GM12878 (cell line): ENCODE results near the gene FBLN5. TPM values are rescaled to one million over a fixed set of nuclear protein-coding genes. Genes with fewer than 3 reads are reported as not detected.

Experiments used
- ATAC-seq: fragments of 200-7000 bp; cut with Tn5 transposase; 3 replicates; pipeline ENCODE4 v1.9.1; 2020; ENCODE audit warnings: mild to moderate bottlenecking, moderate library complexity
- BruUV-seq: library from RNA; stranded (reverse); fragments of 400-500 nt; replicated peaks from 2 replicates; lab custom pipeline; 2021; lab: Mats Ljungman, UMichigan
- CTCF ChIA-PET: fragments of 300-600 bp; sonication (Branson Sonifier 250); formaldehyde crosslinking; extraction: SDS; loops from one replicate; lab custom pipeline; 2021; ENCODE audit warnings: inconsistent platforms; lab: Yijun Ruan, JAX
- POLR2A ChIA-PET: fragments of 350-600 bp; formaldehyde crosslinking; extraction: SDS; loops from one replicate; lab custom pipeline; 2021; ENCODE audit warnings: inconsistent platforms; lab: Charles Lee
- RAD21 ChIA-PET: fragments of 300-600 bp; sonication (Branson Sonifier 250); formaldehyde crosslinking; loops from one replicate; lab custom pipeline; 2023; ENCODE audit warnings: antibody characterized with exemption; ENCODE audit not compliant: unreplicated experiment; lab: Charles Lee
- SMC1A ChIA-PET: fragments of 300-600 bp; sonication (Branson Sonifier 250); formaldehyde crosslinking; loops from one replicate; lab custom pipeline; 2023; ENCODE audit not compliant: unreplicated experiment, uncharacterized antibody; lab: Charles Lee
- DNase-seq: peaks from one replicate; pipeline ENCODE4 v3.0.0-alpha.2; 2011; ENCODE audit warnings: low read depth, low spot score
- FAIRE-seq: peaks from 3 replicates; lab custom pipeline; 2011; peaks lifted over from hg19 to GRCh38; lab: Jason Lieb, UNC
- H2AFZ ChIP-seq: 2 replicates; pipeline ENCODE4 v1.6.0; 2011; ENCODE audit warnings: low read depth, low read length, control low read depth; ENCODE audit not compliant: control insufficient read depth
- H3K27ac ChIP-seq: 2 replicates; pipeline ENCODE4 v1.5.1; 2011; ENCODE audit warnings: control low read depth; ENCODE audit not compliant: control insufficient read depth, insufficient read depth
- H3K27me3 ChIP-seq, 2 experiments: replicated peaks in 1 of 2; 2 replicates each; pipeline versions ENCODE4 v1.6.0 to v1.6.1; 2011; ENCODE audit warnings: low read length in 1 of 2; ENCODE audit not compliant: control insufficient read depth in 2 of 2, insufficient read depth in 2 of 2
- H3K36me3 ChIP-seq, 2 experiments: 2 replicates each; pipeline ENCODE4 v1.5.1; 2011; ENCODE audit warnings: low read length in 1 of 2; ENCODE audit not compliant: control insufficient read depth in 2 of 2, insufficient read depth in 2 of 2
- H3K4me1 ChIP-seq: 2 replicates; pipeline ENCODE4 v1.6.1; 2011; ENCODE audit warnings: mild to moderate bottlenecking, low read length, moderate library complexity, mixed read lengths; ENCODE audit not compliant: control insufficient read depth, insufficient read depth
- H3K4me2 ChIP-seq: 2 replicates; pipeline ENCODE4 v1.6.0; 2011; ENCODE audit warnings: control low read depth; ENCODE audit not compliant: control insufficient read depth, insufficient read depth
- H3K4me3 ChIP-seq: fragments of 200-600 bp; sonication (generic); 2 replicates; pipeline ENCODE4 v1.5.1; 2016
- H3K79me2 ChIP-seq: 2 replicates; pipeline ENCODE4 v1.6.0; 2011; ENCODE audit warnings: low read length; ENCODE audit not compliant: control insufficient read depth, insufficient read depth
- H3K9ac ChIP-seq: 2 replicates; pipeline ENCODE4 v1.8.0; 2011; ENCODE audit warnings: low read length, control low read depth, mixed read lengths; ENCODE audit not compliant: control insufficient read depth, insufficient read depth
- H3K9me3 ChIP-seq: replicated peaks from 3 replicates; pipeline ENCODE4 v1.5.1; 2011; ENCODE audit warnings: mild to moderate bottlenecking, low read length; ENCODE audit not compliant: control insufficient read depth, insufficient read depth
- H4K20me1 ChIP-seq: 2 replicates; pipeline ENCODE4 v1.6.0; 2011; ENCODE audit not compliant: control insufficient read depth, insufficient read depth
- ATF3 ChIP-seq: IDR thresholded peaks from 2 replicates; pipeline ENCODE4 v1.6.1; 2011; ENCODE audit warnings: low read depth, mild to moderate bottlenecking, low read length, moderate library complexity, borderline replicate concordance; ENCODE audit errors: extremely low read depth
- IKZF2 ChIP-seq, 2 experiments: fragments of 450-650 bp; IDR thresholded peaks; 2 replicates each; pipeline ENCODE4 v1.6.1; 2017; ENCODE audit warnings: mild to moderate bottlenecking in 2 of 2, moderate library complexity in 2 of 2
- KAT2A ChIP-seq: conservative IDR thresholded peaks from 2 replicates; pipeline ENCODE4 v1.6.1; 2011; ENCODE audit warnings: low read depth, low read length; ENCODE audit not compliant: control insufficient read depth
- KDM1A ChIP-seq: fragments of 200-600 bp; sonication (generic); IDR thresholded peaks from 2 replicates; pipeline ENCODE4 v1.6.1; 2016; ENCODE audit warnings: borderline replicate concordance
- MEF2B ChIP-seq: fragments of 450-650 bp; IDR thresholded peaks from 2 replicates; pipeline ENCODE4 v1.6.1; 2018; ENCODE audit warnings: mild to moderate bottlenecking, moderate library complexity; ENCODE audit not compliant: partially characterized antibody, poor library complexity, severe bottlenecking
- MTA2 ChIP-seq: fragments of 450-650 bp; IDR thresholded peaks from 2 replicates; pipeline ENCODE4 v1.6.1; 2016; ENCODE audit warnings: low read depth, mild to moderate bottlenecking, moderate library complexity
- NFIC ChIP-seq: IDR thresholded peaks from 2 replicates; pipeline ENCODE4 v1.6.1; 2012; ENCODE audit warnings: low read depth, mild to moderate bottlenecking, inconsistent platforms, low read length, moderate library complexity
- NFXL1 ChIP-seq: fragments of 450-650 bp; IDR thresholded peaks from 2 replicates; pipeline ENCODE4 v1.6.1; 2017; ENCODE audit warnings: antibody characterized with exemption, mild to moderate bottlenecking, borderline replicate concordance
- PAX5 ChIP-seq: IDR thresholded peaks from 2 replicates; pipeline ENCODE4 v1.6.1; 2011; ENCODE audit warnings: low read depth, low read length, borderline replicate concordance
- PRDM15 ChIP-seq: fragments of 450-650 bp; formaldehyde crosslinking; IDR thresholded peaks from 2 replicates; pipeline ENCODE4 v1.4.0; 2020; ENCODE audit warnings: mild to moderate bottlenecking, moderate library complexity
- RUNX3 ChIP-seq: IDR thresholded peaks from 2 replicates; pipeline ENCODE4 v1.6.1; 2012; ENCODE audit warnings: low read length, inconsistent platforms
- SIN3A ChIP-seq: IDR thresholded peaks from 2 replicates; pipeline ENCODE4 v1.6.1; 2012; ENCODE audit warnings: low read depth, low read length, improper control_type of control experiment
- SPI1 ChIP-seq: IDR thresholded peaks from 2 replicates; pipeline ENCODE4 v1.6.1; 2011; ENCODE audit warnings: low read depth, mild to moderate bottlenecking, low read length, moderate library complexity, borderline replicate concordance; ENCODE audit not compliant: insufficient read depth
- SREBF1 ChIP-seq: IDR thresholded peaks from 2 replicates; pipeline ENCODE4 v1.6.1; 2012; ENCODE audit warnings: mild to moderate bottlenecking, low read length
- TCF3 ChIP-seq: IDR thresholded peaks from 2 replicates; pipeline ENCODE4 v1.6.1; 2012; ENCODE audit warnings: low read depth, mild to moderate bottlenecking, low read length, borderline replicate concordance; ENCODE audit not compliant: insufficient read depth
- WGBS: methylation state at CpG from one replicate; pipeline ENCODE4 v1.1.6; 2016; ENCODE audit warnings: low lambda C conversion rate; ENCODE audit not compliant: insufficient replicate concordance, insufficient coverage; ENCODE audit errors: missing lambda C conversion rate; 5-methylcytosine and 5-hydroxymethylcytosine counted together
- in situ Hi-C: fragments of 300-500 bp; cut with MboI; formaldehyde crosslinking; loops from 9 replicates; pipeline ENCODE4 v1.14.3; 2018; ENCODE audit warnings: mixed read lengths
- intact Hi-C: fragments of 100-400 bp; cut with micrococcal nuclease; formaldehyde crosslinking; loops from one replicate; pipeline ENCODE4 v1.14.2; 2022; ENCODE audit not compliant: unreplicated experiment
- polyA plus RNA-seq, 11 experiments: library from polyadenylated mRNA; depleted of rRNA in 4 of 11; unstranded in 6 of 11; stranded (reverse) in 5 of 11; fragments of >200 nt; fragmentation: Nextera tagmentation in 4 of 11; fragmentation: Illumina TruSeq in 1 of 11; extraction: Ambion mirVana in 4 of 11; extraction: Trizol in 1 of 11; gene quantifications; 1 replicate in 1 of 11; 2 replicates in 10 of 11; pipeline versions ENCODE4 v1.2.1 to v1.2.3, GENCODE V29; 2011 to 2016; ENCODE audit warnings: inconsistent platforms in 2 of 11, missing spikeins in 2 of 11, low read depth in 1 of 11
- total RNA-seq, 4 experiments: library from RNA; depleted of rRNA in 3 of 4; stranded (reverse); fragments of >200 nt in 3 of 4; fragmentation: Illumina TruSeq in 1 of 4; extraction: Trizol in 1 of 4; gene quantifications; 2 replicates each; pipeline versions ENCODE4 v1.2.1 to v1.2.3, GENCODE V29; 2013 to 2021
- TF ChIP-seq, protein P1 (sequence below): fragments of 450-650 bp; IDR thresholded peaks from 2 replicates; pipeline ENCODE4 v1.6.1; 2017; ENCODE audit warnings: low read depth, mild to moderate bottlenecking, moderate library complexity
- TF ChIP-seq, protein P2 (sequence below): fragments of 450-650 bp; IDR thresholded peaks from 2 replicates; pipeline ENCODE4 v1.6.1; 2016; ENCODE audit warnings: mild to moderate bottlenecking

The FBLN5 gene
- total and polyA plus RNA-seq, 10 of the 15 experiments (the other 5 are each of a cell fraction or from before 2014, with no cell fraction given), result 0.03 to 0.64 (median 0.24) TPM

DNA sequence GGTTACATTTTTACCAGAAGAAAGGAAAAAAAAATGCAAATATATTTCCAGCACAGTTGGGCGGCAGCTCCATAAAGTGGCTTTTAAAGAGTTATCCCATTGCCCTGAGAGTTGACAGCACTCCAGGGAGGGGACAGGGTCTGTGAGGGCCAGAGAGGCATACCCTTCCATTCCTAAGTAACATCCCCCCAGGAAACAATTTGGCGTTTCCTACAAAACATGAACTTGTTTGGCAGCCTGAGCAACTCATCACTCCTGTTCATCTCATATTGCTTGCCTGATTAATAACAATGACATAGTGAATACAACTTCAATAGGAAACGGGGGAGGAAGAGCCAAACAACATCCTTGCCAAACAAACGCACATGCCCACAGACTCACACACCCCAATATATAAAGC lies 103.5 kb downstream of the FBLN5 start (continued):
- TF ChIP-seq PRDM15, result no peak

DNA sequence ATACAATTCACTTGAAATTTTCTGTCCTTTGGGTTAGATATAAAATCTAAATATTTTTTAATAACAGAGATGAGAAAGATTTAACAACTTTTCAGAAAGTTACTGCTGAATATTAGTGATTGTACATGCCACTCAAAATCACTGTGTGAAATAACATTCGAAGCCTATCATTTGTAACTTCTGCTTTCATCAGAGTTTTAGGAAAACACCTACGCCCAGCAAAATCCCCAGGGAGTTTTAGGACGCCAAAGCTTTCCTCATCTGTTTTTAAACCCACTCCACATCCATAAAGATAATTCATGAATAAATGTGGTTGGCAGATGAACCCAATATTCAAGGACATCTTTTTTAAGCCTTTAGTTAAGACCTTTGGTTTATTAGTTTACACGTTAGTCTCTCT lies 104.1 kb downstream of the FBLN5 start:
- Histone ChIP-seq H3K4me2 (peak overlapping the region; percentile 2; the same call in 1 of the 2 replicates), H3K9ac (no peak overlapping the region), H3K27ac (peak overlapping the region; percentile 46), H4K20me1 (no peaks in the 10 kb centered on the region), H3K9me3 (peaks cover 3% of the 10 kb centered on the region; the same call in 2 of the 3 replicates), H3K36me3 (no peaks in the 10 kb centered on the region), H3K4me3 (no peak overlapping the region), H2AFZ (peak overlapping the region; percentile 33; the same call in 1 of the 2 replicates), H3K27me3 (no peaks in the 10 kb centered on the region), H3K4me1 (peaks cover 20% of the 10 kb centered on the region), H3K79me2 (no peaks in the 10 kb centered on the region)
- DNase-seq (no peak), FAIRE-seq (no peak), ATAC-seq (peak; percentile 65)
- in situ Hi-C loops (no loop called here), intact Hi-C loops (no loop called here)
- CTCF ChIA-PET, result no interaction called here
- SMC1A ChIA-PET, result interaction anchor here (1.2 to 1.7 kb wide), 2 partner anchors 15 to 42 kb away, joined by 3 to 4 read pairs; no protein-coding TSS in a partner anchor
- RAD21 ChIA-PET, result no interaction called here
- no TSS peak for BruUV-seq
- POLR2A ChIA-PET, result no interaction called here
- WGBS, result 10% methylated on average over 4 of the region's 4 CpGs
- TF ChIP-seq ATF3, result no peak
- TF ChIP-seq MEF2B, result peak; percentile 69
- TF ChIP-seq MTA2, result no peak
- peak; percentile 12 to 35; a peak in 1 of 4 replicates for TF ChIP-seq IKZF2 (IDR thresholded peaks at IDR 0.05)
- TF ChIP-seq TCF3, result no peak
- TF ChIP-seq NFIC, result 0 out of 2 replicates have a peak, but pooled peaks have one; percentile 23
- TF ChIP-seq, protein P1, sequence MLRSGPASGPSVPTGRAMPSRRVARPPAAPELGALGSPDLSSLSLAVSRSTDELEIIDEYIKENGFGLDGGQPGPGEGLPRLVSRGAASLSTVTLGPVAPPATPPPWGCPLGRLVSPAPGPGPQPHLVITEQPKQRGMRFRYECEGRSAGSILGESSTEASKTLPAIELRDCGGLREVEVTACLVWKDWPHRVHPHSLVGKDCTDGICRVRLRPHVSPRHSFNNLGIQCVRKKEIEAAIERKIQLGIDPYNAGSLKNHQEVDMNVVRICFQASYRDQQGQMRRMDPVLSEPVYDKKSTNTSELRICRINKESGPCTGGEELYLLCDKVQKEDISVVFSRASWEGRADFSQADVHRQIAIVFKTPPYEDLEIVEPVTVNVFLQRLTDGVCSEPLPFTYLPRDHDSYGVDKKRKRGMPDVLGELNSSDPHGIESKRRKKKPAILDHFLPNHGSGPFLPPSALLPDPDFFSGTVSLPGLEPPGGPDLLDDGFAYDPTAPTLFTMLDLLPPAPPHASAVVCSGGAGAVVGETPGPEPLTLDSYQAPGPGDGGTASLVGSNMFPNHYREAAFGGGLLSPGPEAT, result peak; percentile 78
- TF ChIP-seq RUNX3, result 0 out of 2 replicates have a peak, but pooled peaks have one; percentile 7
- TF ChIP-seq KAT2A, result no peak
- TF ChIP-seq SIN3A, result no peak
- no peak for TF ChIP-seq NFXL1
- TF ChIP-seq PAX5, result no peak
- no peak for TF ChIP-seq SREBF1
- no peak for TF ChIP-seq SPI1
- TF ChIP-seq, protein P2, sequence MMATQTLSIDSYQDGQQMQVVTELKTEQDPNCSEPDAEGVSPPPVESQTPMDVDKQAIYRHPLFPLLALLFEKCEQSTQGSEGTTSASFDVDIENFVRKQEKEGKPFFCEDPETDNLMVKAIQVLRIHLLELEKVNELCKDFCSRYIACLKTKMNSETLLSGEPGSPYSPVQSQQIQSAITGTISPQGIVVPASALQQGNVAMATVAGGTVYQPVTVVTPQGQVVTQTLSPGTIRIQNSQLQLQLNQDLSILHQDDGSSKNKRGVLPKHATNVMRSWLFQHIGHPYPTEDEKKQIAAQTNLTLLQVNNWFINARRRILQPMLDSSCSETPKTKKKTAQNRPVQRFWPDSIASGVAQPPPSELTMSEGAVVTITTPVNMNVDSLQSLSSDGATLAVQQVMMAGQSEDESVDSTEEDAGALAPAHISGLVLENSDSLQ, result peak; percentile 90
- TF ChIP-seq KDM1A, result no peak
